MCF 10A (cell line): ENCODE data around the gene METAP1D. TPM values are rescaled to one million over a fixed set of nuclear protein-coding genes. Genes with fewer than 3 reads are reported as not detected.

Source experiments
- BruUV-seq: library from RNA; stranded (reverse); fragments of 400-500 nt; replicated peaks from 2 replicates; lab custom pipeline; 2021; lab: Mats Ljungman, UMichigan
- CTCF ChIA-PET: fragments of 300-600 bp; sonication (Branson Sonifier 250); formaldehyde crosslinking; extraction: SDS; loops from one replicate; lab custom pipeline; 2021; ENCODE audit warnings: antibody characterized with exemption, inconsistent platforms; lab: Yijun Ruan, JAX
- POLR2A ChIA-PET: fragments of 300-600, 350-650 bp; sonication (Branson Sonifier 250); formaldehyde crosslinking; extraction: SDS; loops from one replicate; lab custom pipeline; 2020; ENCODE audit warnings: antibody characterized with exemption, inconsistent platforms; lab: Yijun Ruan, JAX
- DNase-seq: peaks from one replicate; pipeline ENCODE4 v3.0.0-alpha.2; 2018; ENCODE audit not compliant: unreplicated experiment
- H3K27ac Mint-ChIP-seq: one replicate; pipeline ENCODE4 v1.8.0; 2022; ENCODE audit warnings: mild to moderate bottlenecking, low read depth, mixed read lengths; ENCODE audit not compliant: unreplicated experiment
- H3K27me3 Mint-ChIP-seq: one replicate; pipeline ENCODE4 v1.8.0; 2022; ENCODE audit warnings: mixed read lengths; ENCODE audit not compliant: insufficient read depth, unreplicated experiment
- H3K36me3 Mint-ChIP-seq: one replicate; pipeline ENCODE4 v1.8.0; 2022; ENCODE audit warnings: mild to moderate bottlenecking, moderate library complexity, mixed read lengths; ENCODE audit not compliant: insufficient read depth, unreplicated experiment
- H3K4me1 Mint-ChIP-seq: one replicate; pipeline ENCODE4 v1.8.0; 2022; ENCODE audit warnings: mixed read lengths; ENCODE audit not compliant: insufficient read depth, unreplicated experiment
- H3K4me3 Mint-ChIP-seq: one replicate; pipeline ENCODE4 v1.8.0; 2022; ENCODE audit warnings: mild to moderate bottlenecking, moderate library complexity, mixed read lengths; ENCODE audit not compliant: unreplicated experiment
- H3K9me3 Mint-ChIP-seq: one replicate; pipeline ENCODE4 v1.8.0; 2022; ENCODE audit warnings: mixed read lengths; ENCODE audit not compliant: unreplicated experiment
- intact Hi-C: fragments of 100-400 bp; cut with micrococcal nuclease; formaldehyde crosslinking; loops from 2 replicates; pipeline ENCODE4 v1.14.1; 2022
- total RNA-seq: library from RNA; stranded (reverse); gene quantifications from 2 replicates; pipeline ENCODE4 v1.2.3, GENCODE V29; 2022
- TF ChIP-seq, protein P1 (sequence below): fragments of 200-600 bp; IDR thresholded peaks from one replicate; pipeline ENCODE4 v1.8.0; 2022; ENCODE audit warnings: antibody characterized with exemption, mild to moderate bottlenecking; ENCODE audit not compliant: unreplicated experiment

METAP1D gene
- total RNA-seq, 1 experiment from 2014 or later, result 9.3 TPM

DNA sequence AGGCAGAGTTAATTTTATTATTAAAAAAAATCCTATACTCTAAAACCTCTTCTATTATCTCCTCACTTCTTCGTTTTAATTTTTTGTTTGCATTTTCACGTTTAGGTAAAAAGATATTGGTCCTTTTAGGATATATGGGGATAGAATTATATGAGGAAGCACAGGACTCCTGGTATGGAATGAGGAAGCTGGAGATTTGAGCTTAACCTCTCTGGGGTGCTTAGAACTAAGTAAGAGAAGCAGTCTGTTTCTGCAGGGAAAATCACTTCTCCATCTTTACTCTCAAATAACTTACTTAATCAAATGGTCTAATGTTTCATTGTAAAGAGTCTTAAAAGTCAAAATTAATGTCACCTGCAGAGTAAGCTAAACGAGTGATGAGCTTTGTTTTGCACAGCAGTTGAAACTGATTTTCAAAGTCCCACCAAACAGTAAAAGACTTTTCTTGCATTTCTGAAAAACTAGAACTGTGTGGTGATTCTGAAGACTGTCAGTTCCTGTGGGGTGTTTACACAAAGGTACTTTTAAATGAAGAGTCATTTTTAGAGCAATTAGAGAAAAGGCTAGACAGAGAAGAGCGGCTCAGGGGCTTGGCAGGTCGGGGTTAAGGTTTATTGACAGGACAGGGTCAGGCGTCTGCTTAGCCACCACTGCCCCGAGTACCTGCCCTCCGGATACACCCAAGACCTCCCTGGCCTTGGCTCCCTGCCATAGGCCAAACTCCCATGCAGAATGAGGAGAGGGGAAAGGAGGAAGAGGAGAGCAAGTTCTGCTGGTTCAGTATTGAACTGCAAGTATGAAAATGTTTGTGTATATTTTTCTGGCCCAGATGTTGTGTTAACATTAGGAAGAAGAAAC lies 21.6 kb downstream of the METAP1D start:
- H3K4me3 Mint-ChIP-seq, result no peak overlapping the region
- no peaks in the 10 kb centered on the region for H3K36me3 Mint-ChIP-seq
- peaks cover 9% of the 10 kb centered on the region for H3K4me1 Mint-ChIP-seq
- H3K27ac Mint-ChIP-seq, result no peak overlapping the region
- ChIA-PET CTCF (interaction anchor here (0.6 to 1.6 kb wide), 2 partner anchors 18 to 47 kb away, joined by 3 read pairs; no protein-coding TSS in a partner anchor), POLR2A (interaction anchor here (0.7 to 2.3 kb wide), 9 partner anchors 12 to 1251 kb away, joined by 3 to 12 read pairs (median 3); partner anchors contain the start of gene ERICH2)
- TF ChIP-seq, protein P1, sequence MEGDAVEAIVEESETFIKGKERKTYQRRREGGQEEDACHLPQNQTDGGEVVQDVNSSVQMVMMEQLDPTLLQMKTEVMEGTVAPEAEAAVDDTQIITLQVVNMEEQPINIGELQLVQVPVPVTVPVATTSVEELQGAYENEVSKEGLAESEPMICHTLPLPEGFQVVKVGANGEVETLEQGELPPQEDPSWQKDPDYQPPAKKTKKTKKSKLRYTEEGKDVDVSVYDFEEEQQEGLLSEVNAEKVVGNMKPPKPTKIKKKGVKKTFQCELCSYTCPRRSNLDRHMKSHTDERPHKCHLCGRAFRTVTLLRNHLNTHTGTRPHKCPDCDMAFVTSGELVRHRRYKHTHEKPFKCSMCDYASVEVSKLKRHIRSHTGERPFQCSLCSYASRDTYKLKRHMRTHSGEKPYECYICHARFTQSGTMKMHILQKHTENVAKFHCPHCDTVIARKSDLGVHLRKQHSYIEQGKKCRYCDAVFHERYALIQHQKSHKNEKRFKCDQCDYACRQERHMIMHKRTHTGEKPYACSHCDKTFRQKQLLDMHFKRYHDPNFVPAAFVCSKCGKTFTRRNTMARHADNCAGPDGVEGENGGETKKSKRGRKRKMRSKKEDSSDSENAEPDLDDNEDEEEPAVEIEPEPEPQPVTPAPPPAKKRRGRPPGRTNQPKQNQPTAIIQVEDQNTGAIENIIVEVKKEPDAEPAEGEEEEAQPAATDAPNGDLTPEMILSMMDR, result no peak
- no peaks in the 10 kb centered on the region for H3K9me3 Mint-ChIP-seq
- DNase-seq, result no peak
- H3K27me3 Mint-ChIP-seq, result no peaks in the 10 kb centered on the region
- no TSS peak for BruUV-seq
- intact Hi-C loops, result no loop called here

GRCh38 chr2:172021955-172022354 lies 22.2 kb downstream of the METAP1D start:
- Mint-ChIP-seq H3K9me3 (no peaks in the 10 kb centered on the region), H3K4me3 (no peak overlapping the region), H3K27me3 (no peaks in the 10 kb centered on the region), H3K27ac (no peak overlapping the region), H3K36me3 (no peaks in the 10 kb centered on the region), H3K4me1 (peaks cover 9% of the 10 kb centered on the region)
- CTCF ChIA-PET, result interaction anchor here (1.6 kb wide), 1 partner anchor 17 kb away, joined by 3 read pairs; no protein-coding TSS in a partner anchor
- no TSS peak for BruUV-seq
- DNase-seq, result peak; percentile 34
- TF ChIP-seq, protein P1, result no peak
- POLR2A ChIA-PET, result interaction anchor here (0.6 to 2.3 kb wide), 7 partner anchors 10 to 1252 kb away, joined by 3 to 12 read pairs (median 3); partner anchors contain the start of gene ERICH2
- intact Hi-C loops, result no loop called here

DNA sequence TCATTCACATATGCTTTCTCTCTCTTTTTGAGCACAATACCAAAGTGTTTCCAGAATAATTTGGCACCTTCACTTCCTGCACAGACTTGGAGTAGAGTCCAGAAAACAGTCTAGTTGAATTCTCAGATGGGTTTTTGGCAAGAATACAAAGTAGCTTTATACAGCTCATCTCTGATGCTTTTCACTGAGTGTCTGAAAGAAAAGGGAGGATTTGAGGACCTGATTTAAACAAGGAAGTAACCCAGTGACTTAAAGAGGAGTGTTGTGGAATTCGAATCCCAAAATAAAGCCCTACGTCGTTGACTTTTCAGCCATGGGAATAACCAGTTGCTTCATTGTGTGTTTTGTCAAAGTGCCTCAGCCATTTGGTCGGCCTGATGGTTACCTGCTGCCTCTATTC lies 31.8 kb downstream of the METAP1D start:
- BruUV-seq, result no TSS peak
- POLR2A ChIA-PET, result interaction anchor here (0.6 kb wide), 1 partner anchor 9 kb away, joined by 4 read pairs; no protein-coding TSS in a partner anchor
- no peak overlapping the region for H3K27ac Mint-ChIP-seq
- CTCF ChIA-PET, result no interaction called here
- no peaks in the 10 kb centered on the region for H3K36me3 Mint-ChIP-seq
- H3K9me3 Mint-ChIP-seq, result no peaks in the 10 kb centered on the region
- DNase-seq, result no peak
- intact Hi-C loops, result no loop called here
- TF ChIP-seq, protein P1, result no peak
- H3K4me3 Mint-ChIP-seq, result no peak overlapping the region
- H3K4me1 Mint-ChIP-seq, result no peaks in the 10 kb centered on the region
- no peaks in the 10 kb centered on the region for H3K27me3 Mint-ChIP-seq

DNA sequence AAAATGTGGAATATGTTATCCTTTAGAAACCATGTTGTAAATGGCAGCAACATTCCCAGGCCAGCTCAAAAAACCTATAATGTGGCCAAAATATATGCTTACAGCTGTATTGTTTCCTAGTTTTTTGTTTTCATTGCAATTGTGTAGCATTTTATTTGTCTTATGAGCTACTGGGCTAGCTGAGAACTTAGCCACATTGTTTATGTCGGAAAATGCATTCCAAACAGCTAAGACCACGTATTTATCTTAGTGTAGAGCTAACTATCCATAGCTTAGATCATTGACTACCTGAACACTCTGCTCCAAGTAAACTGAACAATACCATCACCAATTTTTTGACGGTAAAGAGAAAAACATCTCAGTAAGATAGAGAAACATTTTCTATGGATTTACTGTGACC lies 38.4 kb downstream of the METAP1D start:
- H3K9me3 Mint-ChIP-seq, result no peaks in the 10 kb centered on the region
- no peaks in the 10 kb centered on the region for H3K36me3 Mint-ChIP-seq
- no peak overlapping the region for H3K4me3 Mint-ChIP-seq
- CTCF ChIA-PET, result interaction anchor here (0.6 to 1.9 kb wide), 9 partner anchors 20 to 506 kb away, joined by 3 to 6 read pairs (median 4); no protein-coding TSS in a partner anchor
- no peak for DNase-seq
- POLR2A ChIA-PET, result interaction anchor here (0.6 to 2.6 kb wide), 25 partner anchors 9 to 930 kb away, joined by 3 to 20 read pairs (median 4); partner anchors contain the start of genes DLX1, DLX2, HAT1 and METAP1D
- TF ChIP-seq, protein P1, result no peak
- peaks cover 10% of the 10 kb centered on the region for H3K4me1 Mint-ChIP-seq
- H3K27ac Mint-ChIP-seq, result no peak overlapping the region
- intact Hi-C loops, result no loop called here
- no peaks in the 10 kb centered on the region for H3K27me3 Mint-ChIP-seq
- no TSS peak for BruUV-seq
